GM12892 (cell line): ENCODE measurements around the gene PPM1L.

Source experiments
- DNase-seq: peaks from one replicate; pipeline ENCODE4 v3.0.0; 2011; ENCODE audit not compliant: insufficient read length
- FAIRE-seq: peaks from 2 replicates; lab custom pipeline; 2011; peaks lifted over from hg19 to GRCh38; lab: Jason Lieb, UNC
- POLR2A ChIP-seq: IDR thresholded peaks from 2 replicates; pipeline ENCODE4 v1.6.1; 2011; ENCODE audit warnings: low read depth, low read length, control low read depth
- POLR2AphosphoS5 ChIP-seq: IDR thresholded peaks from 2 replicates; pipeline ENCODE4 v1.6.1; 2011; ENCODE audit warnings: low read depth, low read length, control low read depth
- TAF1 ChIP-seq: IDR thresholded peaks from 2 replicates; pipeline ENCODE4 v1.6.1; 2011; ENCODE audit warnings: low read depth, mild to moderate bottlenecking, control low read depth, low read length, borderline replicate concordance

Gene PPM1L

DNA sequence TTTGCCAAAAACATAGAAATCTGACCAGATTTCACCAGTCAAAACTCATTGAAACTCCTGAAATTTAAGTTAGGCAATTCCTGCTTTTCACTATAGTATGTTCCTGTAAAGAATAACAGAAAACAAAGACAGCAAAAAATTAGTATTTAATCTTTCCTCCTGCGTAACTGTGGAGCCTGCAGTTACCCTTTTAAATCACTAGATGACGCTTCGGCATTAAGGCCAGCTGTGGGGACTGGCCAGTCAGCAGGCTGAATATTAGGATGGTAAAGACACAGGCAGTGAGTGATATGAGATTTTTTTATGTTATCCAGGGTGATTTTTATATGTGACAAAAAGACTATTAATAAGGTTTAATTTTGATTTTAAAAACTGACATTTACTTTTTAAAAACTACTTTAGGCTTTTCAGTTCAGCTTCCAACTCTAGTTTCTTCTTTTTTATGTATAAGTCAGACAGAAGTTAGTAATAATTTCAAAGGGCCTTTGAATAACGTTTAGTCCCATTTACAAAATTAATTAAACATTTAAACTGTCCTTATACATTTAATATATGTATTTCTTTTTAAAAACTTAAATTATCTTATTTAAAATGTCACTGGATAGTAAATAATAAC lies 165.1 kb downstream of the PPM1L start:
- DNase-seq (peak; percentile 5), FAIRE-seq (no peak)
- TF ChIP-seq POLR2AphosphoS5 (no peak), POLR2A (no peak), TAF1 (no peak)

DNA sequence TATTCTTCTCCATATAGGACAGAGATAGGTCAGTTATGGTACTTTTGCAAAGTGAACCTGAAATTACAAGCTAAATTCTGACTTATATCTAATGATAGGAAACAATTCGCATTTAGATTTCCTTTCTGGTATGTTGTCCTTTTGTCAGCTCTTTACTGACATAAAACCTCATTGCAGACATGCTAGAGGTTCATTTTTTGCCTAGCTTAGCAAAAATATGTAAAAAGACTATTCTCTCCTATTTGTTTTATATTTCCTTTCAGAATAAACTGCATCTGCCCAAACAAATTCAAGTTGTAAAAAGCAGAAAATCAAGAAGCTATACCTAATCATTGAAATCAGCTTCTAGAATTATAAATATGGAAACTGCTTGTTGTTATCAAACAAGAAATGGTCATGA lies 168.7 kb downstream of the PPM1L start:
- TF ChIP-seq POLR2AphosphoS5 (no peak), TAF1 (no peak), POLR2A (no peak)
- DNase-seq (no peak), FAIRE-seq (no peak)

DNA sequence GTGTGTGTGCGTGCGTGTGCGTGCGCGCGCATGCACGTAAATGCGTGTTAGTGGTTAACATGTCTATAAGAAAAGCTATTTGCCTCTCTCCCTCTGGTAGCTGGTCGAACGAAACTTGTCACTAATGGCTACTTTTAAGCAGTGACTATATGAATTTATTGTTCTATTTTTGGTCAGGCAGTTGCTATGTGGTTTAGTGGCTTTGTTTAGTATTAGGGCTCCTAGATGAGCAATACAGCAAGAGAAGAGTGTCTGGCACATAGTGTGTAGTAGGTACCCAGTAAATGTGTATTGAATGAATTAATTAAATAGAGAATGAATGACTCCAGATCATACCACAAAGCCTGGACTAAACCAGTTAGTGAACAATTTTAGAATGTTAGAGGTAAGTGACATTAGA lies 171.6 kb downstream of the PPM1L start:
- DNase-seq (no peak), FAIRE-seq (no peak)
- no peak for TF ChIP-seq POLR2A
- no peak for TF ChIP-seq POLR2AphosphoS5
- no peak for TF ChIP-seq TAF1

GRCh38 chr3:160928183-160928726 lies 172.2 kb downstream of the PPM1L start:
- TF ChIP-seq POLR2AphosphoS5 (no peak), TAF1 (no peak), POLR2A (no peak)
- FAIRE-seq (no peak), DNase-seq (no peak)

GRCh38 chr3:160929595-160929994 lies 173.6 kb downstream of the PPM1L start:
- DNase-seq (no peak), FAIRE-seq (no peak)
- TF ChIP-seq POLR2A (no peak), TAF1 (no peak), POLR2AphosphoS5 (no peak)

DNA sequence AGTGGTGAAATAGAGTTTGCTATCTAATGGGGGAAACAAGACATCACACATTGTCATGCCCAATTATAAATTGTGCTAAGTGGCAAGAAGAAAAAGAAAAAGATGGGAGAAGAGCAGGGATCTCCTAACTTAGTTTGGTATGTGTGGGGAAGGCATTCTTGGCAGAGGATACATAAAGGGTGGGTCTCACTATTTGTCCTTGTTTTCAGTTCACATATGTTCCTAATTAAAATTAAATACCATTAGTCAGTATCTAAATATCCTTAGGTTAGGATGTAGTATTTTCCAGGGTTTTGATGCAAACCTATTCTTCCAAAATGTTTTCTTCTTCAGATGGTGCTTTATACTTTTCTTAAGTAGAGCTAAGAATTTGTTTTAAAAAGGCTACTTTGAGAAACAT lies 175.4 kb downstream of the PPM1L start:
- no peak for DNase-seq
- TF ChIP-seq TAF1 (no peak), POLR2A (no peak)
- FAIRE-seq: no peak

DNA sequence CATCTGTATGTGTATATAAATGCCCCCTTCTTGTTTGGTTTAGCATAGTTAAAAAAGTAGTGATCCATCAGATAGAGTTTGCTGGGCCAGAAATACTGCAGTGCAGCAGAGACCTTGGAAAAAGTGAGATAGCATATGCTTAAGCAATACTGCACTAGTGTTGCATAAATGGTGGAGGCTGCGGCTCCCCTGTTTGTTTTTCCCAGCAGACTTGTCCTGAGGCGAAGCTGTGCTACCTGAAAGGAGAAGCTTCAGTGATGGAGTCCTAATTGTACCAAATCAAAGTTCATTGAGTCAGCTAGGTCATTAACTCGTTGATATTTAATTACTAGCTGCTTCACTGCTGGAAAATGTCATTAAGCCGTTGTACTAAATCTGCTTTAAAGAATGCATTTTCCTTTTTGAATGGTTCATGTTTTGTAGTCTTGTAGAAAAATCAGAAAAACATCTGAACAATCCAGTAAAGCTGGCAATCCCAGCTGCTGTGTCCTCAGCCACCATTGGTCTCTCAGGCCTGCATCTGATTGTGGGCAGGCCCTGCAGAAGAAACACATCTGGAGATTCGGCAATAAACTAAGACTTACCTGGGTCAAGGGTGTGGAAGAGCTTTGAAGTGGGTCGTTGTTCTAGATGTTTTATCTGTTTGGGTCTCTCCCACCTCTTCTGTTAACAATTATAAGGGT lies 179.5 kb downstream of the PPM1L start:
- DNase-seq (no peak), FAIRE-seq (no peak)
- TF ChIP-seq POLR2AphosphoS5 (no peak), POLR2A (no peak), TAF1 (no peak)

GRCh38 chr3:160941885-160942494 lies 186.0 kb downstream of the PPM1L start:
- DNase-seq (peak; percentile 5), FAIRE-seq (peak; percentile 83)
- TF ChIP-seq POLR2AphosphoS5 (no peak), POLR2A (no peak), TAF1 (no peak)

DNA sequence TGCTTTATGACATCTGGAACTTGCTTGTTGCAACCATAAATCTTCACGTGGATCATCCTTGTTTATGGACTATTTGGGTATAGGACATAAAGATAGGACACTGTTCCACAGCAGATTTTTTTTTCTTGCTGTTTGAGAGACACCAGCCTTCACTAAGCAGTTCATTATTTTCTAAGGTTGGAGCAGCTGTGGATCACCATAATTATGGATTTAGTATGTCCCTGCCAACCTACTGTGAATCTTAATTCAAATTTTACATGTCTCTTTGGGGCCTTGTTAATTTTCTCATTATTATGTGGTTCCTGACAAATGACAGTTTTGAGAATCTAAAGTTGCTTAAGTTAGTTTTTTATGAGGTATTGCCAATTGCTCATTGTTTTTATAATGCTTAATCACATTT lies 188.0 kb downstream of the PPM1L start:
- no peak for TF ChIP-seq POLR2A
- no peak for TF ChIP-seq POLR2AphosphoS5
- no peak for TF ChIP-seq TAF1
- FAIRE-seq: no peak
- no peak for DNase-seq

DNA sequence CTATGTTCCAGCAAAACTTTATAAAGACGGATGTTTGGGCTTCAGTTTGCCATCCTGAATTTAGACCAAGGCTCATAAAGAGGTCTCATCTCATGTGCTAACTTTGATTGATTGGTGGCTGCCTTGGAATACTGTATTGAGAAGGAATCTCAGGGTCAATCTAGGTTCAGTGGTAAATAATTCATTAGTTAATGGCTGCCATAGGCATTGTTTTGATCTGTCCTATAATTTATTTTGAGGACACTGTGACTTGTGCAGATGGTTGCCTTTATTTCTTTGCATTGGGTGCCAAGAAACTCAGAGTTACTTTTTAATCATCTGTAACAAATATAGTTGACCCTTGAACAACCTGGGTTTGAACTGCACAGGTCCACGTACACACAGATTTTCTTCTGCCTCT lies 189.3 kb downstream of the PPM1L start:
- no peak for DNase-seq
- no peak for TF ChIP-seq TAF1
- TF ChIP-seq POLR2AphosphoS5: no peak
- TF ChIP-seq POLR2A: no peak
- no peak for FAIRE-seq

- no peak for DNase-seq
Observed at GRCh38 chr3:160948273-160948672, 192.2 kb downstream of the PPM1L start.

More at GRCh38 chr3:160948273-160948672, 192.2 kb downstream of the PPM1L start:
- TF ChIP-seq POLR2A (no peak), TAF1 (no peak), POLR2AphosphoS5 (no peak)
- no peak for FAIRE-seq
